ENCODE results near the gene TSPAN3. TPM values are rescaled to one million over a fixed set of nuclear protein-coding genes. Genes with fewer than 3 reads are reported as not detected.

TSPAN3 gene
- total and polyA plus RNA-seq, 4 donors: 49.3 to 82.8 (median 78.7) TPM

GRCh38 chr15:77075528-77075927, 4.6 kb upstream of the TSPAN3 start:
- no peak for TF ChIP-seq RXRA (IDR thresholded peaks at IDR 0.05)
- TF ChIP-seq SP1 (IDR thresholded peaks at IDR 0.05): no peak
- TF ChIP-seq FOXA2 (IDR thresholded peaks at IDR 0.05): no peak
- TF ChIP-seq ATF3 (IDR thresholded peaks at IDR 0.05): no peak
- no peak for TF ChIP-seq HNF4G (IDR thresholded peaks at IDR 0.05)
- TF ChIP-seq GABPA (IDR thresholded peaks at IDR 0.05 in 1 of 2, conservative IDR thresholded peaks at IDR 0.05 in 1 of 2): no peak
- TF ChIP-seq ZBTB33 (IDR thresholded peaks at IDR 0.05): no peak
- TF ChIP-seq MAX (IDR thresholded peaks at IDR 0.05): no peak
- no peak for TF ChIP-seq YY1 (IDR thresholded peaks at IDR 0.05)
- TF ChIP-seq REST (IDR thresholded peaks at IDR 0.05): no peak
- TF ChIP-seq FOXA1 (IDR thresholded peaks at IDR 0.05): no peak
- no peak for TF ChIP-seq RAD21 (IDR thresholded peaks at IDR 0.05)
- TF ChIP-seq EGR1 (IDR thresholded peaks at IDR 0.05; ENCODE audit: low read depth in 2 of 2): no peak
- no peak for DNase-seq (ENCODE audit: low spot score)
- H3K4me1 ChIP-seq (ENCODE audit: control insufficient read depth in 4 of 4, insufficient read depth in 4 of 4, low read length in 3 of 4): peaks cover 0 to 3% (median 1%) of the 10 kb centered on the region in 4 donors

GRCh38 chr15:77074350-77074749, 3.4 kb upstream of the TSPAN3 start:
- TF ChIP-seq HNF4A (conservative IDR thresholded peaks at IDR 0.05) (no peak), NR2F2 (IDR thresholded peaks at IDR 0.05) (no peak), CTCF (IDR thresholded peaks at IDR 0.05; ENCODE audit: low read depth, low read length, missing input control) (no peak)
- no peak for DNase-seq (ENCODE audit: low spot score)
- 83% methylated on average over 2 of the region's 2 CpGs for WGBS
- H3K36me3 ChIP-seq (ENCODE audit: control insufficient read depth in 4 of 4, insufficient read depth in 3 of 4, low read depth in 1 of 4, low read length in 3 of 4): no peaks in the 10 kb centered on the region
- no peak overlapping the region for H3K9ac ChIP-seq (ENCODE audit: low read depth in 1 of 2, low read length in 2 of 2)
- no peaks in the 10 kb centered on the region for H3K27me3 ChIP-seq (ENCODE audit: control insufficient read depth in 4 of 4, insufficient read depth in 4 of 4, low read length in 3 of 4)
- no peak overlapping the region for H3K4me3 ChIP-seq (ENCODE audit: low read depth in 1 of 3, low read length in 3 of 3)
- H3K27ac ChIP-seq (ENCODE audit: low read depth in 1 of 2, low read length in 2 of 2): no peak overlapping the region
- H3K4me1 ChIP-seq (ENCODE audit: control insufficient read depth in 4 of 4, insufficient read depth in 4 of 4, low read length in 3 of 4): peaks cover 0 to 12% (median 8%) of the 10 kb centered on the region in 4 donors
- no peaks in the 10 kb centered on the region for H3K9me3 ChIP-seq (ENCODE audit: control insufficient read depth in 4 of 4, low read length in 3 of 4)

More at GRCh38 chr15:77075528-77075927, 4.6 kb upstream of the TSPAN3 start:
- H3K36me3 ChIP-seq (ENCODE audit: control insufficient read depth in 4 of 4, insufficient read depth in 3 of 4, low read depth in 1 of 4, low read length in 3 of 4): no peaks in the 10 kb centered on the region
- no peaks in the 10 kb centered on the region for H3K27me3 ChIP-seq (ENCODE audit: control insufficient read depth in 4 of 4, insufficient read depth in 4 of 4, low read length in 3 of 4)
- WGBS: 80% methylated on average over 9 of the region's 9 CpGs
- H3K9me3 ChIP-seq (ENCODE audit: control insufficient read depth in 4 of 4, low read length in 3 of 4): no peaks in the 10 kb centered on the region
- no peak overlapping the region for H3K27ac ChIP-seq (ENCODE audit: low read depth in 1 of 2, low read length in 2 of 2)
- H3K4me3 ChIP-seq (ENCODE audit: low read depth in 1 of 3, low read length in 3 of 3): no peak overlapping the region
- no peak overlapping the region for H3K9ac ChIP-seq (ENCODE audit: low read depth in 1 of 2, low read length in 2 of 2)

Measured in liver (tissue), 9 donors.